Skeletal muscle satellite cell (primary cell): ENCODE measurements around the gene SEPTIN10.
"Not testable (repeated sequence)": the region's sequence is repeated elsewhere in the genome, so short reads cannot be mapped to it uniquely, and the experiment has no call there.

Experiments used
- H3K27me3 ChIP-seq: 2 replicates; pipeline ENCODE4 v1.7.0; 2013; ENCODE audit warnings: low read length; ENCODE audit not compliant: control insufficient read depth, insufficient read depth
- H3K36me3 ChIP-seq: 2 replicates; pipeline ENCODE4 v1.7.0; 2013; ENCODE audit warnings: mild to moderate bottlenecking, control low read depth, low read length; ENCODE audit not compliant: insufficient read depth
- H3K4me1 ChIP-seq: 2 replicates; pipeline ENCODE4 v1.7.0; 2013; ENCODE audit warnings: low read length; ENCODE audit not compliant: control insufficient read depth, insufficient read depth
- H3K4me2 ChIP-seq: 2 replicates; pipeline ENCODE4 v1.7.0; 2013; ENCODE audit warnings: mild to moderate bottlenecking, low read length
- H3K4me3 ChIP-seq: 2 replicates; pipeline ENCODE4 v1.7.0; 2013; ENCODE audit warnings: low read length
- H3K9ac ChIP-seq: 2 replicates; pipeline ENCODE4 v1.7.0; 2013; ENCODE audit warnings: mild to moderate bottlenecking, low read depth, low read length, moderate library complexity
- H3K9me3 ChIP-seq: replicated peaks from 2 replicates; pipeline ENCODE4 v1.7.0; 2013; ENCODE audit warnings: mild to moderate bottlenecking, control low read depth, low read length

Gene SEPTIN10

DNA sequence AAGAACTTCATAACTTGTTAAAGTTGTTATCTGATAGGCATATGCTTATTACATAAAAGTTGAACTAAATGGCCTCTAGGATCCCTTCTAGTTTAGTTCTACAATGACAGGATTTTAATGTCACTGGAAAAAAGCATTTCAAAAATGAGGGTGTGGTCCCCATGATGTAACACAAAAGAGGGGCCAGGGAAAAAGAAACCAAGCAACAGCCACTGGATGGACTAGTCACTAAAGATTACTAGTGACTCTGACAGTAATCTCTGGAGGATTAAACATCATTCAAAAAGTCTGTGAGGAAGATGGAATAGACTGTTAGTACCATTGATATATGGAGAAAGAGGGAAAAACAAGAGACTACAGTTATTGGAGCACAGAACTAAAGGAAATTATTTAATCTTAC is 22.6 kb downstream of the SEPTIN10 start:
- no peak overlapping the region for H3K4me3 ChIP-seq
- H3K27me3 ChIP-seq, result no peaks in the 10 kb centered on the region
- H3K4me2 ChIP-seq, result no peak overlapping the region
- peaks cover 5% of the 10 kb centered on the region for H3K4me1 ChIP-seq
- H3K36me3 ChIP-seq, result peaks cover 18% of the 10 kb centered on the region
- no peaks in the 10 kb centered on the region for H3K9me3 ChIP-seq
- no peak overlapping the region for H3K9ac ChIP-seq

GRCh38 chr2:109586687-109587086 is 27.1 kb downstream of the SEPTIN10 start:
- peaks cover 5% of the 10 kb centered on the region for H3K4me1 ChIP-seq
- no peak overlapping the region for H3K4me2 ChIP-seq
- peaks cover 19% of the 10 kb centered on the region for H3K36me3 ChIP-seq
- no peak overlapping the region for H3K9ac ChIP-seq
- H3K4me3 ChIP-seq, result no peak overlapping the region
- no peaks in the 10 kb centered on the region for H3K9me3 ChIP-seq
- no peaks in the 10 kb centered on the region for H3K27me3 ChIP-seq

DNA sequence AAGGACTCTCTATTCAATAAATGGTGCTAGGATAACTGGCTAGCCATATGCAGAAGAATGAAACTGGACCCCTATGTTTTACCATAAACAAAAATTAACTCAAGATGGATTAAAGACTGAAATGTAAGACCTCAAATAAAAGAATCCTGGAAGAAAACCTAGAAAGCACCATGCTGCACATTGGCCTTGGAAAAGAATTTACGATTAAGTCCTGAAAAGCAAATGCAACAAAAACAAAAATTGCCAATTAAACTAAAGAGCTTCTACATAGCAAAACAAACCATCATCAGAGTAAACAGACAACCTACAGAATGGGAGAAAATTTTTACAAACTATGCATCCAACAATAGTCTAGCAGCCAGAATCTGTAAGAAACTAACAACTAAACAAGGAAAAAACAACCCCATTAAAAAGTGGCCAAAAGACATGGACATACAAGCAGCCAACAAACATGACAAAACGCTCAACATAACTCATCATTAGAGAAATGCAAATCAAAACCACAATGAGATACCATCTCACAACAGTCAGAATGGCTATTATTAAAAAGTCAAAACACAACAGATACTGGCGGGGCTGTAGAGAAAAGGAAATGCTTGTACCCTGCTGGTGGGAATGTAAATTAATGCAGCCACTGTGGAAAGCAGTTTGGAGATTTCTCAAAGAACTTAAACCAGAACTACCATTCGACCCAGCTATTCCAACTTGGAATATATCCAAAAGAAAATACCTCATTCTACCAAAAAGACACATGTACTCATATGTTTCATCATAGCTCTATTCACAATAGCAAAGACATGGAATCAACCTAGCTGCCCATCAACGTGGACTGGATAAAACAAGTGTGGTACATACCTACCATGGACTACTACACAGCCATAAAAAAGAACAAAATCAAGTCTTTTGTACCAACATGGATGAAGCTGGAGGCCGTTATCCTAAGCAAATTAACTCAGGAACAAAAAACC is 30.6 kb downstream of the SEPTIN10 start:
- Histone ChIP-seq H3K4me3 (no peak overlapping the region), H3K9ac (no peak overlapping the region), H3K27me3 (no peaks in the 10 kb centered on the region), H3K4me1 (no peaks in the 10 kb centered on the region), H3K4me2 (no peak overlapping the region), H3K36me3 (peaks cover 14% of the 10 kb centered on the region), H3K9me3 (no peaks in the 10 kb centered on the region)

- H3K36me3 ChIP-seq, H3K4me3 ChIP-seq, H3K27me3 ChIP-seq: not testable (repeated sequence)
Measured at GRCh38 chr2:109577630-109578029, 36.1 kb downstream of the SEPTIN10 start.

DNA sequence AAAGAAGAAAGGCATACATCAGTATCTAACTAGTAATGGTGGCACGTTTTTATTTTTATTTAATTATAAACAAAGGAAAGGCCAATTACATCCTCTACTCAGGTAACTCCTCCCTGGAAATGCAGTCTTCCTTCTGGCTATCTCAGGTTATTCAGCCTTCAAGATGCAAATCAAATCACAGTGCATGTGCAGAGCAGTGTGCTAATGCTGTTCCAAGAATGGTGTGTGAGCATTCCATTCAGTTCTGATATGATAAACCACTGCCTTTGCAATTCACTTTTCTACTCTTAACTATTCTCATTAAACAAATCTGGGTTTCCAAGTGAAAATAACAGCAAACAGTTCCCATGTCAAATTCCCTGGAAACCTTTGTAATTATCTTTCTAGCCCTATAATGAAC is 38.4 kb downstream of the SEPTIN10 start:
- no peaks in the 10 kb centered on the region for H3K4me1 ChIP-seq
- H3K27me3 ChIP-seq, result no peaks in the 10 kb centered on the region
- peaks cover 9% of the 10 kb centered on the region for H3K36me3 ChIP-seq
- H3K9ac ChIP-seq, result no peak overlapping the region
- no peaks in the 10 kb centered on the region for H3K9me3 ChIP-seq
- H3K4me2 ChIP-seq, result no peak overlapping the region
- no peak overlapping the region for H3K4me3 ChIP-seq

More at GRCh38 chr2:109577630-109578029, 36.1 kb downstream of the SEPTIN10 start:
- H3K4me2 ChIP-seq, H3K9ac ChIP-seq, H3K9me3 ChIP-seq, H3K4me1 ChIP-seq: not testable (repeated sequence)

DNA sequence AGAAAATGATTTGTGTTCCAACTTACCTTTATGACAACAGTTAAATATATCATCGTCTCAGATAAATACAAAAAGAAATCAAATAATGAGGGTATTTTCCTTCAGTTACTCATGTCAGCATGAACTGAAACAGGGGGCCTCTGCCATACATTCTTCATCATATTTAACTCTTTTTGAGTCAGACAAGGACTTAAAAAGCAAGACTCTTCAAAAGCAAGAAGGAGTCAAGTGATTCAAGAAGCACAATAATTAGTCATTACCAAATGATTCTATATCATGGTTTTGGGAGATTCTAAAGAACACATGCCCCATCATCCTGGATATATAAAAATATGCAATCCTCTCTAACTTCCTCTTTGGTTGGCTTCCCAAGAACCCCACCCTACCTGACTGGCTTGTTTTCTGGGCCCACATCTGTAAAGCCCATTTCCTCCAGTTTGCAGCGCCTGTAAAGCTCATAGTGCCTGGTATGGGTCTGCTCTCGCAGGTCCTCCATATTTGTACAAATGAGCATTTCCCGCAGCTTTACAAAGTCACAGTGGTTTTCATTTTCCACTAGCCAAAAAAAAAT is 49.7 kb downstream of the SEPTIN10 start:
- H3K9ac ChIP-seq, result no peak overlapping the region
- peaks cover 32% of the 10 kb centered on the region for H3K4me1 ChIP-seq
- peaks cover 23% of the 10 kb centered on the region for H3K36me3 ChIP-seq
- H3K4me3 ChIP-seq, result no peak overlapping the region
- H3K9me3 ChIP-seq, result no peaks in the 10 kb centered on the region
- H3K27me3 ChIP-seq, result no peaks in the 10 kb centered on the region
- H3K4me2 ChIP-seq, result no peak overlapping the region

GRCh38 chr2:109563288-109563687 is 50.5 kb downstream of the SEPTIN10 start:
- H3K27me3 ChIP-seq, result no peaks in the 10 kb centered on the region
- H3K4me2 ChIP-seq, result no peak overlapping the region
- peaks cover 39% of the 10 kb centered on the region for H3K4me1 ChIP-seq
- H3K4me3 ChIP-seq, result no peak overlapping the region
- H3K9me3 ChIP-seq, result no peaks in the 10 kb centered on the region
- peaks cover 23% of the 10 kb centered on the region for H3K36me3 ChIP-seq
- no peak overlapping the region for H3K9ac ChIP-seq

DNA sequence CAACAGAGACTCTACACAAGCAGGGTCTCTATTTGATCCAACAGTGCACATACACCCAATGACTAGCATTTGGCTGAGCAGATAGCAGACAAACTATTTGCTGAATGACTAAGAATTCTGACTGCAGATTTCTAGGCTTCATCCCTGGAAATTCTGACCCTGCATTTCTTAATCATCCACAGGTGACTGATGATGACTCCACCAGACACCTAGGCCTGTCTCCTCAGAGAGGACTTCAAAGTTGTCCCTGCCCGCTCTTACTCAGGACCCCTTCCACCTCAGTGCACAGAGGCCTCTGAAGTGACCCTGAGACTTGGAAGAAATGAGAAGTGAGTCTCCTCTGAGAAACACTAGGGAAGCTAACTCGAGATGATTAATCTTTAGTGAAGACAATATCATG is 51.3 kb downstream of the SEPTIN10 start:
- Histone ChIP-seq H3K9ac (no peak overlapping the region), H3K9me3 (no peaks in the 10 kb centered on the region), H3K4me1 (peaks cover 44% of the 10 kb centered on the region), H3K4me2 (no peak overlapping the region), H3K27me3 (no peaks in the 10 kb centered on the region), H3K4me3 (no peak overlapping the region), H3K36me3 (peaks cover 24% of the 10 kb centered on the region)

- Histone ChIP-seq H3K9ac (no peak overlapping the region), H3K27me3 (no peaks in the 10 kb centered on the region), H3K4me3 (no peak overlapping the region), H3K9me3 (no peaks in the 10 kb centered on the region), H3K36me3 (peaks cover 17% of the 10 kb centered on the region), H3K4me2 (no peak overlapping the region), H3K4me1 (peaks cover 44% of the 10 kb centered on the region)
Measured at GRCh38 chr2:109560265-109560664, 53.5 kb downstream of the SEPTIN10 start.

DNA sequence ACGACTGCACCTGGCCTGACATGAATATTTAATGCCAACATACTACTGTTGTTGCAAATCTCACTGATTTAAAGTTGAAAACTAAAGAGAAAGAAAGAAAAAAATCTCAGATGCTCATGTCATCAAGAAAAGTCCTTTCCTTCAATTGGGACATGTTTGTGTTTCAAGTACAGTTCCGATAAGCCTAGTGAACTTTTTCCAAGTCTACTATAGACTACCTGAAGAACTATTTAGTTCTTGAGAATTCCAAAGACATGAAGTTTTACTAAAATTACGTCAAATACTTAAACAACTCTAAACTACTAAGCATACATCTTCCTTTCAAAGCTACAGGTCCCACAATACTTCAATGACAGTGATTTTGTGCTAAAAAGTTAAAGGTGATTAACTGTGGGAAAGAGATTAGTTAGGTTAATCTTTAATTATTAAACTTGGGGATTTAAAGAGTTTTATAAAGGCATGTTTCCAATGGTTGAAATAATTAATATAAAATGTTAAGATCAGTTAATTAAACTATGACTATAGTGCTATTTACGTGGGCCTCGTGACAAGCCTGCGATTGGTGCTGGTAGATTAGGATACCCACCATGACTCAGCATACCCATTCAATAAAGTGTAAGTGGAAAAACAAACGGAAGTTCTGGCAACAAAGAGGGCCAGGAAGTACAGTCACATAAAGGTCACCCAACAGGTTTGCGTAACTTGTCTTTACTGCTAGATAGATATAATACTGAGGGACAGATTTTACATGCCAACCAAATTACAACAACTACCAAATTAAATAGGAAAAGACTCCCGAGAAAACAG is 55.5 kb downstream of the SEPTIN10 start:
- Histone ChIP-seq H3K4me1 (peaks cover 31% of the 10 kb centered on the region), H3K9ac (no peak overlapping the region), H3K9me3 (no peaks in the 10 kb centered on the region), H3K36me3 (peaks cover 10% of the 10 kb centered on the region), H3K4me3 (no peak overlapping the region), H3K4me2 (no peak overlapping the region), H3K27me3 (no peaks in the 10 kb centered on the region)

- Histone ChIP-seq H3K9me3 (no peaks in the 10 kb centered on the region), H3K4me3 (no peak overlapping the region), H3K4me1 (peaks cover 31% of the 10 kb centered on the region), H3K4me2 (no peak overlapping the region), H3K27me3 (no peaks in the 10 kb centered on the region), H3K36me3 (peaks cover 16% of the 10 kb centered on the region), H3K9ac (no peak overlapping the region)
Measured at GRCh38 chr2:109557309-109557708, 56.5 kb downstream of the SEPTIN10 start.
